Heart left ventricle (tissue), 16 donors: ENCODE measurements around the gene ATP5MC2. TPM values are rescaled to one million over a fixed set of nuclear protein-coding genes. Genes with fewer than 3 reads are reported as not detected.
"Not testable (repeated sequence)": the region's sequence is repeated elsewhere in the genome, so short reads cannot be mapped to it uniquely, and the experiment has no call there.

Experiments used
- ATAC-seq, 4 donors: fragments of 200-7000 bp; cut with Tn5 transposase; one replicate each; pipeline ENCODE4 v1.9.1; 2020 to 2022; ENCODE audit warnings: moderate library complexity in 4 of 4, mild to moderate bottlenecking in 3 of 4, moderate number of reproducible peaks in 1 of 4
- DNase-seq, 5 donors: peaks; one replicate each; pipeline ENCODE4 v3.0.0-alpha.2; 2020
- H3K27ac ChIP-seq, 12 donors: fragments of 200-600 bp; sonication (generic) in 4 of 12; one replicate each; pipeline versions ENCODE4 v1.5.0 to v1.8.0; 2016 to 2022; ENCODE audit warnings: mild to moderate bottlenecking in 2 of 12
- H3K27me3 ChIP-seq, 9 donors: fragments of 200-600 bp; sonication (generic) in 2 of 9; one replicate each; pipeline versions ENCODE4 v1.5.1 to v1.8.0; 2016 to 2022; ENCODE audit warnings: mild to moderate bottlenecking in 3 of 9
- H3K36me3 ChIP-seq, 9 donors: fragments of 200-600 bp; sonication (generic) in 2 of 9; one replicate each; pipeline versions ENCODE4 v1.5.0 to v1.8.0; 2018 to 2022; ENCODE audit warnings: mild to moderate bottlenecking in 2 of 9
- H3K4me1 ChIP-seq, 12 donors: fragments of 200-600 bp; sonication (generic) in 4 of 12; one replicate each; pipeline versions ENCODE4 v1.5.0 to v1.8.0; 2016 to 2022; ENCODE audit warnings: mild to moderate bottlenecking in 3 of 12
- H3K4me3 ChIP-seq, 12 donors: fragments of 200-600 bp; sonication (generic) in 4 of 12; one replicate each; pipeline versions ENCODE4 v1.5.0 to v1.8.0; 2017 to 2022; ENCODE audit warnings: mild to moderate bottlenecking in 9 of 12, moderate library complexity in 4 of 12
- H3K9me3 ChIP-seq, 12 donors: fragments of 200-600 bp; sonication (generic) in 4 of 12; one replicate each; pipeline versions ENCODE4 v1.5.0 to v1.8.0; 2016 to 2022; ENCODE audit warnings: mild to moderate bottlenecking in 1 of 12
- CTCF ChIP-seq, 12 donors: fragments of 200-600 bp; sonication (generic) in 4 of 12; IDR thresholded peaks; one replicate each; pipeline versions ENCODE4 v1.5.0 to v1.8.0; 2018 to 2022; ENCODE audit warnings: antibody characterized with exemption in 12 of 12, mild to moderate bottlenecking in 5 of 12
- POLR2A ChIP-seq, 2 donors: fragments of 450-650 bp; IDR thresholded peaks; one replicate each; pipeline ENCODE4 v1.6.1; 2017; ENCODE audit warnings: antibody characterized with exemption in 2 of 2, mild to moderate bottlenecking in 2 of 2, moderate library complexity in 2 of 2
- WGBS, 4 donors: extraction: QIAGEN DNeasy Blood & Tissue Kit in 2 of 4; methylation state at CpG; one replicate each; pipeline versions ENCODE4 v1.1.5 to v1.1.7; 2013 to 2018; 5-methylcytosine and 5-hydroxymethylcytosine counted together
- intact Hi-C, 10 donors: fragments of 100-400 bp; cut with DNase I; formaldehyde crosslinking; loops; one replicate each; pipeline versions ENCODE4 v1.11.1 to v1.14.2; 2022
- polyA plus RNA-seq, 2 donors: library from polyadenylated mRNA; stranded (reverse); fragments of 200-250 nt; gene quantifications; one replicate each; pipeline ENCODE4 v1.2.3, GENCODE V29; 2013
- total RNA-seq, 9 donors: library from RNA; depleted of rRNA in 2 of 9; stranded (reverse); fragments of >200 nt in 2 of 9; fragmentation: NEBNext Ultra II Directional in 3 of 9; extraction: Animal tissue kit (Norgen Biotek cat#: 25700) in 3 of 9; gene quantifications; one replicate each; pipeline versions ENCODE4 v1.1.0 to v1.2.4, GENCODE V29; 2016 to 2023
- donor health status: ischemic (EF 13 %, LVEDD 7.1; RV severe dilation, severe dysfunction).
- donor health status: healthy with polysubstance abuse.
- donor health status: DM: no; HTN: yes; CAD: no.
- donor health status: DM: no; HTN: no; CAD: no.
- donor health status: ischemic (EF 25% LVEDD 6.9; RV normal size, moderate dysfunction).
- donor health status: ischemic (EF 25% LVEDD 5.7; RV mildly dilated, moderate dysfunction).
- donor health status: healthy.
- donor health status: DM: yes; HTN: yes; CAD: no.
- donor health status: ischemic (EF 35%, LVEDD 5.7; RV mildly dilated, moderate dysfunction).
- donor health status: nonischemic (EF 11% LVEDD 7.7; RV severe dilation, severe dysfunction).
- donor health status: DM: yes; HTN: yes; CAD: no.
- donor health status: PGD.
- donor health status: ischemic (EF 29% LVEDD 5.4; RV normal size, mild dysfunction).
- donor health status: nonischemic (EF 23%, LVEDD 6.1; RV moderate dilation, normal function).

The ATP5MC2 gene
- total and polyA plus RNA-seq, 11 donors, result 392 to 753 (median 555) TPM

GRCh38 chr12:53684654-53685220 lies 8.9 kb upstream of the ATP5MC2 start:
- Histone ChIP-seq H3K27ac (no peak overlapping the region), H3K36me3 (no peaks in the 10 kb centered on the region), H3K9me3 (no peaks in the 10 kb centered on the region), H3K27me3 (no peaks in the 10 kb centered on the region), H3K4me1 (peaks cover 0 to 9% (median 0%) of the 10 kb centered on the region in 12 donors), H3K4me3 (no peak overlapping the region)
- ATAC-seq, result no peak
- DNase-seq, result no peak
- 75 to 81% (median 76%) methylated on average over 3 of the region's 3 CpGs for WGBS, 4 donors
- intact Hi-C loops, result no loop called here
- TF ChIP-seq CTCF (IDR thresholded peaks at IDR 0.05) (no peak), POLR2A (IDR thresholded peaks at IDR 0.05) (no peak)

- no peak overlapping the region for H3K27ac ChIP-seq
- no peak for DNase-seq
- TF ChIP-seq POLR2A (IDR thresholded peaks at IDR 0.05) (no peak), CTCF (IDR thresholded peaks at IDR 0.05) (no peak)
- 93 to 95% (median 94%) methylated on average over 9 of the region's 9 CpGs for WGBS, 4 donors
- ATAC-seq, result no peak
- no peaks in the 10 kb centered on the region for H3K36me3 ChIP-seq
- H3K4me3 ChIP-seq, result no peak overlapping the region
- H3K27me3 ChIP-seq, result no peaks in the 10 kb centered on the region
- peaks cover 0 to 9% (median 0%) of the 10 kb centered on the region in 12 donors for H3K4me1 ChIP-seq
- H3K9me3 ChIP-seq, result no peaks in the 10 kb centered on the region
- intact Hi-C loops, result no loop called here
Observed at GRCh38 chr12:53683983-53684382, 8.1 kb upstream of the ATP5MC2 start.

- WGBS, 4 donors, result 96 to 100% (median 98%) methylated on average over 2 of the region's 2 CpGs
- TF ChIP-seq CTCF (IDR thresholded peaks at IDR 0.05), result no peak
- no peak for TF ChIP-seq POLR2A (IDR thresholded peaks at IDR 0.05)
- Histone ChIP-seq H3K27ac (no peak overlapping the region), H3K4me1 (peaks cover 0 to 9% (median 0%) of the 10 kb centered on the region in 12 donors), H3K4me3 (no peak overlapping the region), H3K9me3 (no peaks in the 10 kb centered on the region), H3K36me3 (no peaks in the 10 kb centered on the region), H3K27me3 (no peaks in the 10 kb centered on the region)
- ATAC-seq (no peak), DNase-seq (no peak)
- intact Hi-C loops, result no loop called here
Observed at GRCh38 chr12:53683494-53683893, 7.6 kb upstream of the ATP5MC2 start.

GRCh38 chr12:53680061-53680460 lies 4.2 kb upstream of the ATP5MC2 start:
- ATAC-seq, H3K36me3 ChIP-seq, DNase-seq, H3K4me3 ChIP-seq, H3K9me3 ChIP-seq, H3K27me3 ChIP-seq, intact Hi-C loops, H3K27ac ChIP-seq: not testable (repeated sequence)
- H3K4me1 ChIP-seq, result peaks cover 0 to 22% (median 19%) of the 10 kb centered on the region in 12 donors
- WGBS, 4 donors, result 89 to 95% (median 94%) methylated on average over 5 of the region's 5 CpGs

GRCh38 chr12:53677800-53678148 lies 1.9 kb upstream of the ATP5MC2 start:
- ATAC-seq (no peak), DNase-seq (no peak)
- H3K36me3 ChIP-seq, result peaks cover 0 to 18% (median 9%) of the 10 kb centered on the region in 9 donors
- H3K4me3 ChIP-seq, result peak overlapping the region in 9 of 12 donors; percentile 25 to 90 (median 83)
- H3K27ac ChIP-seq, result peak overlapping the region; percentile 89 to 98 (median 94)
- peaks cover 0 to 42% (median 29%) of the 10 kb centered on the region in 12 donors for H3K4me1 ChIP-seq
- intact Hi-C loops, result loop anchor here in 9 of 10 donors (2.0 to 10.0 kb wide), 9 partner anchors 50 to 135 kb away; partner anchors contain the start of gene ATF7 (in 6 of the 9)
- no peak for TF ChIP-seq POLR2A (IDR thresholded peaks at IDR 0.05)
- TF ChIP-seq CTCF (IDR thresholded peaks at IDR 0.05), result no peak
- no peaks in the 10 kb centered on the region for H3K27me3 ChIP-seq
- 58 to 70% (median 63%) methylated on average over 5 of the region's 5 CpGs for WGBS, 4 donors
- H3K9me3 ChIP-seq, result no peaks in the 10 kb centered on the region
